Parathyroid adenoma (tissue), 2 donors: ENCODE results near the gene CARD10.

Experiments
- H2AFZ ChIP-seq: fragments of 300-600 bp; sonication (generic); one replicate; pipeline ENCODE4 v1.7.0; 2017; ENCODE audit warnings: antibody characterized with exemption, mild to moderate bottlenecking
- H3K27ac ChIP-seq: fragments of 300-600 bp; sonication (generic); one replicate; pipeline ENCODE4 v1.7.0; 2017
- H3K27me3 ChIP-seq: fragments of 300-600 bp; sonication (generic); one replicate; pipeline ENCODE4 v1.7.0; 2017; ENCODE audit warnings: low read length; ENCODE audit not compliant: control insufficient read depth, insufficient read depth
- H3K36me3 ChIP-seq: fragments of 300-600 bp; sonication (generic); one replicate; pipeline ENCODE4 v1.7.0; 2017; ENCODE audit warnings: low read length; ENCODE audit not compliant: control insufficient read depth, insufficient read depth
- H3K4me1 ChIP-seq: fragments of 300-600 bp; sonication (generic); one replicate; pipeline ENCODE4 v1.7.0; 2017; ENCODE audit warnings: control low read depth
- H3K4me2 ChIP-seq: fragments of 300-600 bp; sonication (generic); one replicate; pipeline ENCODE4 v1.7.0; 2017; ENCODE audit warnings: low read length
- H3K4me3 ChIP-seq: fragments of 300-600 bp; sonication (generic); one replicate; pipeline ENCODE4 v1.7.0; 2017; ENCODE audit warnings: low read depth, low read length
- H3K79me2 ChIP-seq: fragments of 300-600 bp; sonication (generic); one replicate; pipeline ENCODE4 v1.7.0; 2017; ENCODE audit warnings: control low read depth
- H3K9ac ChIP-seq: fragments of 300-600 bp; sonication (generic); one replicate; pipeline ENCODE4 v1.7.0; 2017; ENCODE audit warnings: mild to moderate bottlenecking
- H3K9me3 ChIP-seq: fragments of 300-600 bp; sonication (generic); one replicate; pipeline ENCODE4 v1.7.0; 2017; ENCODE audit warnings: low read length; ENCODE audit not compliant: control insufficient read depth
- TF ChIP-seq, protein P1 (sequence below): fragments of 300-600 bp; sonication (generic); IDR thresholded peaks from one replicate; pipeline ENCODE4 v1.7.0; 2017; ENCODE audit warnings: antibody characterized with exemption, mild to moderate bottlenecking
- donor health status: primary hyperparathyroidism.

CARD10 gene

DNA sequence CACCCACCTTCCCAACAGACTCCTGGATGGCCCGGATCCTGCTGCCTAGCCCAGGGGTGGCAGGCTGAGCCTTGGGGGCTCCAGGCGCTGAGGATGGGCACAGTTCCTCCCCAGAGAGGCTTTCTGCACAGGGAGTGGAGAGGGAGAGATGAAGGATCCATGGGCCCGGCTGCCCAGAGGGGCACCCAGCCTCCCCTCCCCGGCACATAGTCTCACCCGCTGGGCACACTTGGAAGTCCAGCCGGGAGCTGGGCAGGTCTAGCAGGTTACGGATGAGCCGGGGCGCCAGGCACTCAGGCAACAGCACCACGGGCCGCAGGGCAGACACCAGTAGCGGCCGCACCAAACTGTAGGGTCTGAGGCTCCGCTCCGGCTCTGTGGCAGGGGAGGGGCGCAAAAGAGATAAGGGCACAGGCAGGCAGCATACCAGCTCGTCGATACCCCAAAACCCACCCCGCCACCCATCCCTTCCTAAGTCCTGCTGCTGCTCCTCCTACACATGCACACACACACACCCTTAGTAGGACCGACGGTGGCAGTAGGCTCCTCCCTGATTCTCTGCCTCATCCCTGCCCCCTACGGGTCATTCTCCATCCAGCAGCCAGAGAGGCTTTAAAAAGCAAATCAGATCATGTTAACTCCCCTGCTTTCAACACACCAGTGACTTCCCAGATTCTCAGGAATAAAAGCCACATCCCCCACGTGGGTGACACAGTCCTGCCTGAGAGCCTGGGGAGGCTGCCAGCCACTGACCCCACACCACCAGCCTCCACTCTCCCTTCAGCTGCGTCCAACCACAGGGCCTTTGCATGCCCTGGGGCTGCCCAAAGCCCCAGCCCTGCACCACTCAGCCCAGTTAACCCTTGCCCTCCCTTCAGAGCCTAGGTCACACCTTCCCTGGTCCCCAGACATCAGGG lies 26.5 kb downstream of the CARD10 start:
- Histone ChIP-seq H3K9ac (no peak overlapping the region), H3K4me1 (no peaks in the 10 kb centered on the region), H3K27me3 (no peaks in the 10 kb centered on the region), H3K27ac (no peak overlapping the region), H3K4me2 (no peak overlapping the region), H3K9me3 (no peaks in the 10 kb centered on the region), H2AFZ (no peak overlapping the region), H3K4me3 (no peak overlapping the region), H3K36me3 (no peaks in the 10 kb centered on the region), H3K79me2 (no peaks in the 10 kb centered on the region)
- TF ChIP-seq, protein P1, sequence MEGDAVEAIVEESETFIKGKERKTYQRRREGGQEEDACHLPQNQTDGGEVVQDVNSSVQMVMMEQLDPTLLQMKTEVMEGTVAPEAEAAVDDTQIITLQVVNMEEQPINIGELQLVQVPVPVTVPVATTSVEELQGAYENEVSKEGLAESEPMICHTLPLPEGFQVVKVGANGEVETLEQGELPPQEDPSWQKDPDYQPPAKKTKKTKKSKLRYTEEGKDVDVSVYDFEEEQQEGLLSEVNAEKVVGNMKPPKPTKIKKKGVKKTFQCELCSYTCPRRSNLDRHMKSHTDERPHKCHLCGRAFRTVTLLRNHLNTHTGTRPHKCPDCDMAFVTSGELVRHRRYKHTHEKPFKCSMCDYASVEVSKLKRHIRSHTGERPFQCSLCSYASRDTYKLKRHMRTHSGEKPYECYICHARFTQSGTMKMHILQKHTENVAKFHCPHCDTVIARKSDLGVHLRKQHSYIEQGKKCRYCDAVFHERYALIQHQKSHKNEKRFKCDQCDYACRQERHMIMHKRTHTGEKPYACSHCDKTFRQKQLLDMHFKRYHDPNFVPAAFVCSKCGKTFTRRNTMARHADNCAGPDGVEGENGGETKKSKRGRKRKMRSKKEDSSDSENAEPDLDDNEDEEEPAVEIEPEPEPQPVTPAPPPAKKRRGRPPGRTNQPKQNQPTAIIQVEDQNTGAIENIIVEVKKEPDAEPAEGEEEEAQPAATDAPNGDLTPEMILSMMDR = no peak

DNA sequence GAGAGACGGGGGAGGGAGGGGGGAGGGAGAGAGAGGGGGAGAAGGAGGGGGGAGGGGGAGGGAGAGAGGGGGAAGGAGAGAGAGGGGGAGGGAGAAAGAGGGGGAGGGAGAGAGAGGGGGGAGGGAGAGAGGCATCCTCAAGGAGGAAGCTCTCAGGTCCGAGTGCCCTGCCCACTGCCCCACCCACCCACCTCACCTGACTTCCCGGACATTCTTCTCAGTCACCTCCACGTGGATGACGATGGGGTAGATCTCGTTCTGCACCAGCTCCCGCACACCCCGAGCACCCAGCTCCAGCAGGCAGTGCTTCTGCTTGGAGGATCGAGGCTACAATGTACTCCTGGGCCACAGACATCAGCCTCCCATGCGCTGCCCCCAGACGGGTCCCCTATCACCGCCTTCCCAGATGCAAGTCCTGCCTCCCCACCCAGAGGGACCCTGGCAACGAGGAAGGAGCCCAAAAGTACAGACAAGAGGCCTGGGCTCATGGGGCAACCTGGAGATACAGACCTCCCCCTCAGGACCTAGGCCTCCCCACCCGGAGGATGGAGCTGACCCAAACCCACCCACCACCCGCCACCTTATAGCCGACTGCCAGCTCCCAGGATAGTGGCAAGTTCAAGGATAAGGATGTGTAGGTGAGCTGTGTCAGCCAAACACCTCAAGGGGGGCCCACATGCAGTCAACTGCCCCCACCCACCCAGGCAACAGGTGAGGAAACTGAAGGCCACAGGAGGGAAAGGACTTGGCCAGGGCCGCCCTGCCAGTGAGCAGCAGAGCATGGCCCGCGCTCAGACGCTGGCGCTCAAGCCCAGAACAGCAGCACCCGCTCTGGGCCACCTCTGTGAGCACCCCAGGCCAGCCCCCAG lies 27.4 kb downstream of the CARD10 start:
- TF ChIP-seq, protein P1 = no peak
- Histone ChIP-seq H3K36me3 (no peaks in the 10 kb centered on the region), H3K27me3 (no peaks in the 10 kb centered on the region), H3K9me3 (no peaks in the 10 kb centered on the region), H2AFZ (no peak overlapping the region), H3K9ac (no peak overlapping the region), H3K27ac (no peak overlapping the region), H3K4me2 (no peak overlapping the region), H3K79me2 (no peaks in the 10 kb centered on the region), H3K4me3 (no peak overlapping the region), H3K4me1 (no peaks in the 10 kb centered on the region)

DNA sequence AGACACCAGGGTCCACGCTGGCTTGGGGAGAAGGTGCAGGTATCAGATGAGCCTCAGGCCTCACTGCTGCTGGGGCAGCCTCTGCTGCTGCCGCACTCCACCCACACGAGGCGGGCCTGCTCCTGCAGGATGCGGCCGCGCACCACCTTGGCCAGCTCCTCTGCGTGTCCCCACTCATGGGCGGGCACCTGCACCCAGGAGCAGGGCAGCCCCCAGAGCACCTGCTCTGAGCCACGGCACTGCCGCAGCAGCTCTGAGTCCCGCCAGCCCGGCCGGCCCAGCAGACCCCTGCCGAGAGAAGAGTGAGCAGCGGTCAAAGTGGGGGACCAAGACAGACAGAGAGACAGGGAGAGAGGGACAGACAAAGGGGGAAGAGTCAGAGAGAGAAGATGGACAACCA lies 28.1 kb downstream of the CARD10 start:
- H3K4me1 ChIP-seq = no peaks in the 10 kb centered on the region
- no peaks in the 10 kb centered on the region for H3K79me2 ChIP-seq
- no peaks in the 10 kb centered on the region for H3K9me3 ChIP-seq
- no peak overlapping the region for H3K4me3 ChIP-seq
- H3K4me2 ChIP-seq = no peak overlapping the region
- H3K36me3 ChIP-seq = no peaks in the 10 kb centered on the region
- TF ChIP-seq, protein P1 = no peak
- no peak overlapping the region for H2AFZ ChIP-seq
- H3K27me3 ChIP-seq = no peaks in the 10 kb centered on the region
- H3K27ac ChIP-seq = no peak overlapping the region
- no peak overlapping the region for H3K9ac ChIP-seq

DNA sequence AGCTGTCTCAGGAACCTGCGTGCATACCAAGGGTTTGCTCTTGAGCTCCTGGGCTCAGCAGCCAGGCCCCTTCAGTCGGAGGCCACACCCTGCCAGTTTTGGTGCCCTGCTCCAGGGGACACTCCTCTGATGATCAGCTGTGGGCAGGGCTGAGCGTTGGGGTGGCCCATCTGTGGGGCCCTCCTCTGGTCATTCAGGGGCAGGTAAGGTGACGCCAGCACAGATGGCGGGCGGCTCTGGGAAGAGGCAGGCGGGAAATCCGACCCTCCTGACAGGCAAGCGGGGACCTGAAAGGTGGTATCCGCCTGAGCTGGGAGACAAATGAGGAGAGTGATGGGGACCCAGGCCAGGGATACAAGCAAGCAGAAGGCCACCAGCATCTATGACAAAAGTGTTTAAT lies 29.2 kb downstream of the CARD10 start:
- no peak overlapping the region for H3K4me2 ChIP-seq

More for the DNA sequence above, 29.2 kb downstream of the CARD10 start:
- no peaks in the 10 kb centered on the region for H3K79me2 ChIP-seq
- TF ChIP-seq, protein P1 = no peak
- H3K27me3 ChIP-seq = no peaks in the 10 kb centered on the region
- H2AFZ ChIP-seq = no peak overlapping the region
- no peak overlapping the region for H3K9ac ChIP-seq
- no peak overlapping the region for H3K27ac ChIP-seq
- no peaks in the 10 kb centered on the region for H3K4me1 ChIP-seq
- no peak overlapping the region for H3K4me3 ChIP-seq
- H3K36me3 ChIP-seq = no peaks in the 10 kb centered on the region
- no peaks in the 10 kb centered on the region for H3K9me3 ChIP-seq
